ENCODE results near the gene FAT1. TPM values are rescaled to one million over a fixed set of nuclear protein-coding genes. Genes with fewer than 3 reads are reported as not detected.

The FAT1 gene
- total and polyA plus RNA-seq, 2 donors (not counting 1 experiment from before 2014, with no cell fraction given): 0.07 to 0.15 TPM

GRCh38 chr4:186593587-186593973 is 130.1 kb downstream of the FAT1 start:
- no peak overlapping the region for H3K27ac ChIP-seq (ENCODE audit: low read length in 2 of 2)
- no peak for ATAC-seq (ENCODE audit: low read depth)
- no peaks in the 10 kb centered on the region for H3K27me3 ChIP-seq (replicated peaks in 1 of 4; ENCODE audit: control extremely low read depth in 1 of 4, control insufficient read depth in 3 of 4, insufficient read depth in 4 of 4, low read length in 3 of 4)
- no peaks in the 10 kb centered on the region for H3K27me3 Mint-ChIP-seq
- no peak overlapping the region for H3K4me3 Mint-ChIP-seq
- no peak for DNase-seq
- no peaks in the 10 kb centered on the region for H3K9me3 Mint-ChIP-seq (ENCODE audit: insufficient read depth)
- no peak overlapping the region for H3K27ac Mint-ChIP-seq
- no peaks in the 10 kb centered on the region for H3K4me1 ChIP-seq (ENCODE audit: control insufficient read depth in 2 of 2, insufficient read depth in 2 of 2, low read length in 2 of 2)
- no peak for TF ChIP-seq EZH2 (IDR thresholded peaks at IDR 0.05; ENCODE audit: borderline replicate concordance, insufficient read depth, low read depth, low read length, poor library complexity, severe bottlenecking)
- CTCF ChIA-PET: no interaction called here
- no peak overlapping the region for H3K4me2 ChIP-seq (replicated peaks; ENCODE audit: low read depth, low read length, poor library complexity, severe bottlenecking)
- intact Hi-C loops (cut with micrococcal nuclease): no loop called here
- H3K79me2 ChIP-seq (ENCODE audit: control insufficient read depth, insufficient read depth, low read length): no peaks in the 10 kb centered on the region
- no peaks in the 10 kb centered on the region for H4K20me1 ChIP-seq (ENCODE audit: control insufficient read depth, insufficient read depth, low read length, poor library complexity, severe bottlenecking)
- POLR2A ChIA-PET: no interaction called here
- H3K9ac ChIP-seq (ENCODE audit: low read length): no peak overlapping the region
- WGBS (ENCODE audit: insufficient coverage): 86% methylated on average over 4 of the region's 7 CpGs
- H3K4me3 ChIP-seq (ENCODE audit: control extremely low read depth in 1 of 5, extremely low read depth in 1 of 5, insufficient read depth in 1 of 5, low read depth in 2 of 5, low read length in 4 of 5): no peak overlapping the region
- H3K36me3 ChIP-seq (replicated peaks in 1 of 2; ENCODE audit: control extremely low read depth in 1 of 2, control insufficient read depth in 1 of 2, extremely low read depth in 1 of 2, insufficient read depth in 2 of 2, low read length in 1 of 2): no peaks in the 10 kb centered on the region
- H3K4me1 Mint-ChIP-seq: no peaks in the 10 kb centered on the region
- H3K9me3 ChIP-seq (ENCODE audit: control extremely low read depth in 1 of 3, control insufficient read depth in 2 of 3, insufficient read depth in 1 of 3, low read length in 2 of 3): peaks cover 0 to 4% (median 0%) of the 10 kb centered on the region in 3 donors
- H2AFZ ChIP-seq (ENCODE audit: insufficient read depth, low read depth, low read length, poor library complexity, severe bottlenecking): no peak overlapping the region

DNA sequence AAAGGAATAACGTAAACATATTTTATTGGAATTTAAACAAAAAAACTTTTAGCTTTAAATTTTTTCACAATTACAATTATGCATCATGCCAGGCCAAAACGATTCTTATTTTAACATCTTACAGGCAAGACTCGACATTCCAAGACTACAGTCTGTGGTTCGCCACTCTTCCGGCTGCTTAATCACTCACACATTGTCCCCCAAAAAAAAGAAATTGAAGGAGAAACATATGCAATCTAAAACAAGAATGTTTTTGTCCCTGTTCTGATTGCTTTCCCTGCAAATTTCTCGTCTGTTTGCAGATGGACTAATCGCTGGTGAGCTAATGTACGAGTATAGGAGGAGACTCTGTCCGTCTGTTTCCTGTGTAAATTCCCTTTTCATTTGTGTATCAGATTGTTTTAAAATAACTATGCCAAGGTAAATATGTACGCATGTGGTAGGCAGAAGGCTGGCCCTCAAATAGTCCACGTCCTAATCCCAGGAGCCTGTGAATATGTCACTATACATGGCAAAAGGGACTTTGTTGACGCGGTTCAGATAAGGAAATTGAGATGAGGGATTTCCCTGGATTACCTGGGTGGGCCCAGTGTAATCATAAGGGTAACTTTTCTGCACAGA is 130.6 kb downstream of the FAT1 start:
- H3K4me2 ChIP-seq (replicated peaks; ENCODE audit: low read depth, low read length, poor library complexity, severe bottlenecking): no peak overlapping the region
- H3K27me3 ChIP-seq (replicated peaks in 1 of 4; ENCODE audit: control extremely low read depth in 1 of 4, control insufficient read depth in 3 of 4, insufficient read depth in 4 of 4, low read length in 3 of 4): no peaks in the 10 kb centered on the region
- Mint-ChIP-seq H3K4me3 (no peak overlapping the region), H3K4me1 (no peaks in the 10 kb centered on the region), H3K9me3 (ENCODE audit: insufficient read depth) (no peaks in the 10 kb centered on the region), H3K27ac (no peak overlapping the region), H3K27me3 (no peaks in the 10 kb centered on the region)
- H4K20me1 ChIP-seq (ENCODE audit: control insufficient read depth, insufficient read depth, low read length, poor library complexity, severe bottlenecking): no peaks in the 10 kb centered on the region
- intact Hi-C loops (cut with micrococcal nuclease): no loop called here
- no peak for ATAC-seq (ENCODE audit: low read depth)
- ChIA-PET CTCF (no interaction called here), POLR2A (no interaction called here)
- H3K36me3 ChIP-seq (replicated peaks in 1 of 2; ENCODE audit: control extremely low read depth in 1 of 2, control insufficient read depth in 1 of 2, extremely low read depth in 1 of 2, insufficient read depth in 2 of 2, low read length in 1 of 2): no peaks in the 10 kb centered on the region
- H3K9ac ChIP-seq (ENCODE audit: low read length): no peak overlapping the region
- WGBS (ENCODE audit: insufficient coverage): 85% methylated on average over 9 of the region's 13 CpGs
- no peak overlapping the region for H3K4me3 ChIP-seq (ENCODE audit: control extremely low read depth in 1 of 5, extremely low read depth in 1 of 5, insufficient read depth in 1 of 5, low read depth in 2 of 5, low read length in 4 of 5)
- no peaks in the 10 kb centered on the region for H3K79me2 ChIP-seq (ENCODE audit: control insufficient read depth, insufficient read depth, low read length)
- peaks cover 0 to 4% (median 0%) of the 10 kb centered on the region in 3 donors for H3K9me3 ChIP-seq (ENCODE audit: control extremely low read depth in 1 of 3, control insufficient read depth in 2 of 3, insufficient read depth in 1 of 3, low read length in 2 of 3)
- DNase-seq: no peak
- H3K27ac ChIP-seq (ENCODE audit: low read length in 2 of 2): no peak overlapping the region
- H3K4me1 ChIP-seq (ENCODE audit: control insufficient read depth in 2 of 2, insufficient read depth in 2 of 2, low read length in 2 of 2): no peaks in the 10 kb centered on the region
- no peak overlapping the region for H2AFZ ChIP-seq (ENCODE audit: insufficient read depth, low read depth, low read length, poor library complexity, severe bottlenecking)
- TF ChIP-seq, protein P1, sequence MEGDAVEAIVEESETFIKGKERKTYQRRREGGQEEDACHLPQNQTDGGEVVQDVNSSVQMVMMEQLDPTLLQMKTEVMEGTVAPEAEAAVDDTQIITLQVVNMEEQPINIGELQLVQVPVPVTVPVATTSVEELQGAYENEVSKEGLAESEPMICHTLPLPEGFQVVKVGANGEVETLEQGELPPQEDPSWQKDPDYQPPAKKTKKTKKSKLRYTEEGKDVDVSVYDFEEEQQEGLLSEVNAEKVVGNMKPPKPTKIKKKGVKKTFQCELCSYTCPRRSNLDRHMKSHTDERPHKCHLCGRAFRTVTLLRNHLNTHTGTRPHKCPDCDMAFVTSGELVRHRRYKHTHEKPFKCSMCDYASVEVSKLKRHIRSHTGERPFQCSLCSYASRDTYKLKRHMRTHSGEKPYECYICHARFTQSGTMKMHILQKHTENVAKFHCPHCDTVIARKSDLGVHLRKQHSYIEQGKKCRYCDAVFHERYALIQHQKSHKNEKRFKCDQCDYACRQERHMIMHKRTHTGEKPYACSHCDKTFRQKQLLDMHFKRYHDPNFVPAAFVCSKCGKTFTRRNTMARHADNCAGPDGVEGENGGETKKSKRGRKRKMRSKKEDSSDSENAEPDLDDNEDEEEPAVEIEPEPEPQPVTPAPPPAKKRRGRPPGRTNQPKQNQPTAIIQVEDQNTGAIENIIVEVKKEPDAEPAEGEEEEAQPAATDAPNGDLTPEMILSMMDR (IDR thresholded peaks at IDR 0.05): no peak
- TF ChIP-seq EZH2 (IDR thresholded peaks at IDR 0.05; ENCODE audit: borderline replicate concordance, insufficient read depth, low read depth, low read length, poor library complexity, severe bottlenecking): no peak
